Stimulated activated naive CD8-positive, alpha-beta T cell treated with anti-CD3 and anti-CD28 coated beads, Interleukin-15, amount 100 ng/mL, for 72 hours (primary cell): ENCODE measurements around the gene NPC1L1.

Experiments
- ATAC-seq: fragments of 150-1000 bp; cut with Tn5 transposase; 2 replicates; pipeline ENCODE4 v1.10.0; 2021; ENCODE audit warnings: mild to moderate bottlenecking, moderate library complexity
- DNase-seq, 2 donors: peaks; one replicate each; pipeline ENCODE4 v3.0.0; 2021 to 2022
- H3K27ac Mint-ChIP-seq, 2 donors: one replicate each; pipeline ENCODE4 v1.8.0; 2022; ENCODE audit warnings: mild to moderate bottlenecking in 2 of 2, mixed read lengths in 2 of 2, moderate library complexity in 2 of 2
- H3K27me3 Mint-ChIP-seq: one replicate; pipeline ENCODE4 v1.8.0; 2022; ENCODE audit warnings: mixed read lengths
- H3K4me1 Mint-ChIP-seq: one replicate; pipeline ENCODE4 v1.8.0; 2022; ENCODE audit warnings: mild to moderate bottlenecking, mixed read lengths
- H3K4me3 Mint-ChIP-seq, 2 donors: one replicate each; pipeline ENCODE4 v1.8.0; 2022; ENCODE audit warnings: mild to moderate bottlenecking in 2 of 2, mixed read lengths in 2 of 2, moderate library complexity in 1 of 2
- H3K9me3 Mint-ChIP-seq, 2 donors: one replicate each; pipeline ENCODE4 v1.8.0; 2022; ENCODE audit warnings: mixed read lengths in 2 of 2

Gene NPC1L1, protein sequence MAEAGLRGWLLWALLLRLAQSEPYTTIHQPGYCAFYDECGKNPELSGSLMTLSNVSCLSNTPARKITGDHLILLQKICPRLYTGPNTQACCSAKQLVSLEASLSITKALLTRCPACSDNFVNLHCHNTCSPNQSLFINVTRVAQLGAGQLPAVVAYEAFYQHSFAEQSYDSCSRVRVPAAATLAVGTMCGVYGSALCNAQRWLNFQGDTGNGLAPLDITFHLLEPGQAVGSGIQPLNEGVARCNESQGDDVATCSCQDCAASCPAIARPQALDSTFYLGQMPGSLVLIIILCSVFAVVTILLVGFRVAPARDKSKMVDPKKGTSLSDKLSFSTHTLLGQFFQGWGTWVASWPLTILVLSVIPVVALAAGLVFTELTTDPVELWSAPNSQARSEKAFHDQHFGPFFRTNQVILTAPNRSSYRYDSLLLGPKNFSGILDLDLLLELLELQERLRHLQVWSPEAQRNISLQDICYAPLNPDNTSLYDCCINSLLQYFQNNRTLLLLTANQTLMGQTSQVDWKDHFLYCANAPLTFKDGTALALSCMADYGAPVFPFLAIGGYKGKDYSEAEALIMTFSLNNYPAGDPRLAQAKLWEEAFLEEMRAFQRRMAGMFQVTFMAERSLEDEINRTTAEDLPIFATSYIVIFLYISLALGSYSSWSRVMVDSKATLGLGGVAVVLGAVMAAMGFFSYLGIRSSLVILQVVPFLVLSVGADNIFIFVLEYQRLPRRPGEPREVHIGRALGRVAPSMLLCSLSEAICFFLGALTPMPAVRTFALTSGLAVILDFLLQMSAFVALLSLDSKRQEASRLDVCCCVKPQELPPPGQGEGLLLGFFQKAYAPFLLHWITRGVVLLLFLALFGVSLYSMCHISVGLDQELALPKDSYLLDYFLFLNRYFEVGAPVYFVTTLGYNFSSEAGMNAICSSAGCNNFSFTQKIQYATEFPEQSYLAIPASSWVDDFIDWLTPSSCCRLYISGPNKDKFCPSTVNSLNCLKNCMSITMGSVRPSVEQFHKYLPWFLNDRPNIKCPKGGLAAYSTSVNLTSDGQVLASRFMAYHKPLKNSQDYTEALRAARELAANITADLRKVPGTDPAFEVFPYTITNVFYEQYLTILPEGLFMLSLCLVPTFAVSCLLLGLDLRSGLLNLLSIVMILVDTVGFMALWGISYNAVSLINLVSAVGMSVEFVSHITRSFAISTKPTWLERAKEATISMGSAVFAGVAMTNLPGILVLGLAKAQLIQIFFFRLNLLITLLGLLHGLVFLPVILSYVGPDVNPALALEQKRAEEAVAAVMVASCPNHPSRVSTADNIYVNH (N-terminal part only)

GRCh38 chr7:44541028-44541869 lies at the start of gene NPC1L1:
NPC1L1 (minus strand) TSS chr7:44541330; CDS start chr7:44541259, 71 bp downstream.
- Mint-ChIP-seq H3K4me3 (no peak within 1 kb of the TSS), H3K27ac (no peak within 1 kb of the TSS), H3K9me3 (no peaks in the 10 kb centered on the region), H3K4me1 (no peaks in the 10 kb centered on the region), H3K27me3 (no peaks in the 10 kb centered on the region)
- no peak for DNase-seq
- no peak for ATAC-seq

- Mint-ChIP-seq H3K9me3 (no peaks in the 10 kb centered on the region), H3K4me1 (peaks cover 7% of the 10 kb centered on the region)
- no peak for DNase-seq
Observed at GRCh38 chr7:44590910-44591309, 49.8 kb upstream of the NPC1L1 start.

GRCh38 chr7:44587843-44588711 lies 46.9 kb upstream of the NPC1L1 start:
- Mint-ChIP-seq H3K9me3 (no peaks in the 10 kb centered on the region), H3K27me3 (no peaks in the 10 kb centered on the region), H3K27ac (no peak overlapping the region), H3K4me1 (peaks cover 8% of the 10 kb centered on the region), H3K4me3 (no peak overlapping the region)
- DNase-seq (peak; percentile 43 to 52), ATAC-seq (peak; percentile 88)

More at GRCh38 chr7:44590910-44591309, 49.8 kb upstream of the NPC1L1 start:
- no peak overlapping the region for H3K4me3 Mint-ChIP-seq
- peaks cover 8% of the 10 kb centered on the region for H3K27me3 Mint-ChIP-seq
- H3K27ac Mint-ChIP-seq = no peak overlapping the region
- no peak for ATAC-seq

- Mint-ChIP-seq H3K9me3 (no peaks in the 10 kb centered on the region), H3K4me1 (peaks cover 43% of the 10 kb centered on the region), H3K27ac (peak overlapping the region in 1 of 2 donors; percentile 98), H3K4me3 (peak overlapping the region; percentile 90 to 94), H3K27me3 (no peaks in the 10 kb centered on the region)
- ATAC-seq (no peak), DNase-seq (no peak)
Observed at GRCh38 chr7:44583146-44583865, 42.2 kb upstream of the NPC1L1 start.

GRCh38 chr7:44581879-44582603 lies 40.9 kb upstream of the NPC1L1 start, which contains the start of gene TMED4:
TMED4 (minus strand) TSS chr7:44582231; CDS start chr7:44582206, 25 bp downstream.
- Mint-ChIP-seq H3K27ac (peak within 1 kb of the TSS; percentile 93 to 98), H3K4me3 (peak within 1 kb of the TSS; percentile 90 to 94), H3K27me3 (no peaks in the 10 kb centered on the region), H3K4me1 (peaks cover 43% of the 10 kb centered on the region), H3K9me3 (no peaks in the 10 kb centered on the region)
- ATAC-seq (peak; percentile 93), DNase-seq (peak; percentile 100)

DNA sequence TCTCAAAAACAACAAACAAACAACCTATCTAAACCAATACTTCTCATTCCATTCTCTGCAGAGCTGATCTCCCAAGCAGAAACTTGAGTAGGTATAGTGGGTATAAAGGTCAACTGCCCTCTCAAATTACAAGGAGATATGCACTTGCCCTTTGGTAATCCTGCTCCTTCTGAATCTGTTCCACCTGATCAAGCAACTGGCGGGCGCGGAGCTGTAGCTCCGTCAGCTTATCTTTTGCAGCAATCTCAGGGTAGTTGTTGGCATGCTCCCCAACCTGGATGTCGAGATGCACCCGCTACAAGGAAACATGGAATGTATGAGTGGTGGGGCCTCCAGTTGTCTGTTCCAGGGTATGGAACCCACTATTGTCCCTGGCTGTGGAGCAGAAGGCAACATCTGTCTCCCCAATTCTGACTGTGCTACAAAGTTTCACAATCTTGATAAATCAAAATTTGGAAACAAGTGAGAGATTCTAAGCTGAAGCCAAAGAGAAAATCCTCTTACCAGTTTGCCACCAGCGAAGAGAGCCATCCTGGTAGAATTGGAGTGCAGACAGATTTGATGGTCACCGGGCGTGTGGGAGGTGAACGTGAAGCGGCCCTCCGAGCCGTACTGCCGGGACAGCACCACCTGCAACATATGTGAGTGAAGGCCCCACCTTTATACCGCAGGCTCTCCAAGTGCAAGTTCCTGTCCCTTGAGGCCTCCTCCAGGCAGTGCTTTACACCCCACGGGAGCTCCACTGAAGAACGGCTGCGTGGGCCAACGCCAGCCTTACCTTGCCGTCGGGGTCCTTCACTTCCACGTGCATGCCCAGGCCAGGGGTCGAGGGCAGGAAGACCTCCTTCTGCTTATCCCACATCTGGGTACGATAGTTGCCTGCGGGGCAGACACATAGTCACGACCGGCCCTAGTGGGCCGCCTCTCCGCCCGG lies 40.1 kb upstream of the NPC1L1 start:
- Mint-ChIP-seq H3K27ac (peak overlapping the region; percentile 93 to 98), H3K9me3 (no peaks in the 10 kb centered on the region), H3K4me1 (peaks cover 44% of the 10 kb centered on the region), H3K4me3 (peak overlapping the region; percentile 90 to 94), H3K27me3 (no peaks in the 10 kb centered on the region)
- DNase-seq (peak; percentile 50 to 72), ATAC-seq (peak; percentile 75)

DNA sequence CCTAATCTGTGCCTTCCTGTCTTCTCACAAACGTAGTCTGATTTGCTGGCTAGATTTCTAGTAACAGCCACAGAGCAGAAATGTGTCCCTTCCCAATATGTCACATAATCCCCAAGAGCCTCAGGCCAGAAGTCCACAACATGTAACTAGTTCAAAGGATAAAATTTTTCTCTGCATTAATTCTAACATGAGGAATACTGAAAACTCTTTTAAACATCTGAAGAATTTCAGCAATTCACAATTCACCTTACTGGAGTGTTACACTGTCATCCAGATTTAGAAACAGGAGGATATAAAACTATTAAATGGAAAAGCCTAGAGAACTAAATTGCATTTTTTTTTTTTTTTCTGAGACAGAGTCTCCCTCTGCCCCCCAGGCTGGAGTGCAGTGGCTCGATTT lies 35.1 kb upstream of the NPC1L1 start:
- Mint-ChIP-seq H3K4me1 (peaks cover 71% of the 10 kb centered on the region), H3K27ac (peak overlapping the region in 1 of 2 donors; percentile 21), H3K9me3 (no peaks in the 10 kb centered on the region), H3K27me3 (no peaks in the 10 kb centered on the region), H3K4me3 (no peak overlapping the region)
- DNase-seq (no peak), ATAC-seq (no peak)

DNA sequence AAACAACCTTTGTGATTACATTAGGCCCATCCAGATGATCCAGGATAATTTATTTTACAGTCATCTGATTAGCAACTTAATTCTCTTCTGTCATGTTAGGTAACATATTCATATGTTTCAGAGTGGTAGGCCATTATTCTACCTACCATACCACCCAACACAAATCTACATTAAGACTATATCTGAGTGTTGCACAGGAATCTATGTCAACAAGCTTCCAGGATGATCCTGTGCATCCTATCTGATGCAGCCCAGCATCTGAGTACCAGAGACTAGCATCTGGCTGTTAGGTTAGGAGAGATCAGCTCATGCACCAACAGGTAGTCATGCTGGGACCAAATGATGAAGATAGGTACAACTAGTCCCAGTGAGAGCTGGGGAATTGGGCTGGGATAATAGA lies 33.9 kb upstream of the NPC1L1 start:
- H3K27ac Mint-ChIP-seq = peak overlapping the region; percentile 25 to 57
- H3K4me3 Mint-ChIP-seq = peak overlapping the region; percentile 95 to 97
- peaks cover 59% of the 10 kb centered on the region for H3K4me1 Mint-ChIP-seq
- H3K27me3 Mint-ChIP-seq = no peaks in the 10 kb centered on the region
- ATAC-seq (no peak), DNase-seq (no peak)
- no peaks in the 10 kb centered on the region for H3K9me3 Mint-ChIP-seq

GRCh38 chr7:44574287-44574872 lies 33.2 kb upstream of the NPC1L1 start:
- DNase-seq (no peak), ATAC-seq (no peak)
- Mint-ChIP-seq H3K4me1 (peaks cover 59% of the 10 kb centered on the region), H3K4me3 (peak overlapping the region; percentile 95 to 97), H3K27ac (peak overlapping the region; percentile 96 to 99), H3K9me3 (no peaks in the 10 kb centered on the region), H3K27me3 (no peaks in the 10 kb centered on the region)

DNA sequence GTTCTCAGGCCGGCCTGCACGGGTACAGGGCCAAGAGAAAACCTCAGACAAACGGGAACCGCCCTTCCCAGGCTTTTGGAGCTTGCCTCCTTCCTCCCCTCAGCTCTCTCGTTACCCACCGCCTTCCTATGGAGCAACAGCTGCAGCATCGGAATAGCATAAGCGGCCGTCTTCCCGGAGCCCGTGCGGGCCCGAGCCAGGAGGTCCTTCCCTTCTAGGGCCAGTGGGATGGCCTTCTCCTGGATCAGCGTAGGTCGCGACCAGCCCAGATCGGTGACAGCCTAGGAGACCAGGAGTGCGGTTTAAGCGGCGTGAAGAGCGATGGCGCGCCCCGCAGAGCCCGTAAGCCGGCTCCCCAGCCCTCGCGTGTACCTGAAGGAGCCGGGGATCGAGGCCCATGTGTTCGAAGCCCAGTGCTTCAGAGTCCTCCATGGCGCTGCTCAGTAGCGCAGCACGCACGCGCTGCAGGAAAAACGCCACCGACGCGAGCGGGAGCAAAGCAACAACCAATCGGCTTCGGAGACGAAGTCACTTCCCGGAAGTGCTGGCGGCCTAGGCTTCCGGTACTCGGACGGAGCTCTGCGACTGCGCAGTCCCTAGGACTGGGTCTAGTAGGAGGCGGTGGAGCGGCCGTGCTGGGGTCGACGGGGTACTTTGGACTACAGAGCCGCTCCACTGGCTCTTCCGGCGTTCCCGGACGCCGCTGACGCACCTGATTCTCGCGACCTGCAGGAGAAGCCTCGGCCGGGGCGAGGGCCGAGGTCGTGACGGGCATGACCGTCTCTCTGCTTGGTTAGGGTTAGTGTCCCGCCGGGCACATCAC lies 32.5 kb upstream of the NPC1L1 start, which contains the start of gene DDX56:
Gene DDX56, minus strand, starts transcription at position 445 of the 823 bp plus-strand sequence. Its CDS starts 13 bp downstream, at position 432.
- H3K9me3 Mint-ChIP-seq = no peaks in the 10 kb centered on the region
- ATAC-seq (peak; percentile 97), DNase-seq (peak; percentile 89 to 93)
- H3K27ac Mint-ChIP-seq = peak within 1 kb of the TSS; percentile 96 to 99
- peak within 1 kb of the TSS; percentile 95 to 97 for H3K4me3 Mint-ChIP-seq
- peaks cover 59% of the 10 kb centered on the region for H3K4me1 Mint-ChIP-seq
- no peaks in the 10 kb centered on the region for H3K27me3 Mint-ChIP-seq

GRCh38 chr7:44572771-44573170 lies 31.6 kb upstream of the NPC1L1 start:
- no peaks in the 10 kb centered on the region for H3K27me3 Mint-ChIP-seq
- ATAC-seq (no peak), DNase-seq (no peak)
- no peaks in the 10 kb centered on the region for H3K9me3 Mint-ChIP-seq
- H3K4me3 Mint-ChIP-seq = peak overlapping the region; percentile 95 to 97
- H3K4me1 Mint-ChIP-seq = peaks cover 59% of the 10 kb centered on the region
- H3K27ac Mint-ChIP-seq = peak overlapping the region; percentile 81 to 96
